SK-N-SH (cell line): ENCODE data around the gene TIAM2. TPM values are rescaled to one million over a fixed set of nuclear protein-coding genes. Genes with fewer than 3 reads are reported as not detected.
"Not testable (repeated sequence)": the region's sequence is repeated elsewhere in the genome, so short reads cannot be mapped to it uniquely, and the experiment has no call there.

Experiments used
- CTCF ChIA-PET: fragments of 300-600, 350-600 bp; formaldehyde crosslinking; extraction: SDS; loops from one replicate; lab custom pipeline; 2021; lab: Yijun Ruan, JAX
- POLR2A ChIA-PET: fragments of 350-600 bp; sonication (Branson Sonifier 250); formaldehyde crosslinking; extraction: SDS; loops from one replicate; lab custom pipeline; 2020; ENCODE audit warnings: antibody characterized with exemption, inconsistent platforms; lab: Yijun Ruan, JAX
- DNase-seq: peaks from one replicate; pipeline ENCODE4 v3.0.0; 2012
- H2AFZ ChIP-seq: fragments of 200-600 bp; sonication (generic); 2 replicates; pipeline ENCODE4 v1.8.1; 2016; ENCODE audit warnings: antibody characterized with exemption, mild to moderate bottlenecking, low read depth
- H3F3A ChIP-seq: fragments of 200-600 bp; sonication (generic); replicated peaks from 2 replicates; pipeline ENCODE3; 2016; ENCODE audit warnings: antibody characterized with exemption, mild to moderate bottlenecking; ENCODE audit not compliant: insufficient read depth
- H3K27ac ChIP-seq, 2 experiments: fragments of 200-500 bp in 1 of 2; fragments of 200-600 bp in 1 of 2; sonication (Bioruptor generic) in 1 of 2; sonication (generic), shearing (Covaris generic) in 1 of 2; 2 replicates each; pipeline versions ENCODE4 v1.5.1 to v1.6.1; 2014 to 2016; ENCODE audit warnings: low read depth in 2 of 2, inconsistent platforms in 1 of 2, low read length in 1 of 2, mild to moderate bottlenecking in 1 of 2, mixed read lengths in 1 of 2
- H3K27me3 ChIP-seq: fragments of 200-600 bp; sonication (generic), shearing (Covaris generic); 2 replicates; pipeline ENCODE4 v1.6.1; 2016; ENCODE audit warnings: mixed run types; ENCODE audit not compliant: insufficient read depth
- H3K36me3 ChIP-seq, 2 experiments: fragments of 200-500 bp in 1 of 2; fragments of 200-600 bp in 1 of 2; sonication (Bioruptor generic) in 1 of 2; sonication (generic) in 1 of 2; replicated peaks in 1 of 2; 2 replicates each; pipeline versions ENCODE3 to v1.5.1; 2014 to 2016; ENCODE audit warnings: low read length in 1 of 2, mild to moderate bottlenecking in 1 of 2; ENCODE audit not compliant: insufficient read depth in 2 of 2, control insufficient read depth in 1 of 2
- H3K4me1 ChIP-seq, 2 experiments: fragments of 200-500 bp in 1 of 2; fragments of 200-600 bp in 1 of 2; sonication (Bioruptor generic) in 1 of 2; sonication (generic), shearing (Covaris generic) in 1 of 2; 2 replicates each; pipeline versions ENCODE4 v1.5.1 to v1.6.1; 2014 to 2016; ENCODE audit warnings: low read depth in 1 of 2, low read length in 1 of 2, mixed run types in 1 of 2; ENCODE audit not compliant: insufficient read depth in 2 of 2, control insufficient read depth in 1 of 2
- H3K4me2 ChIP-seq: fragments of 200-600 bp; sonication (generic), shearing (Covaris generic); 2 replicates; pipeline ENCODE4 v1.6.1; 2017; ENCODE audit warnings: mixed run types
- H3K4me3 ChIP-seq, 2 experiments: fragments of 200-500 bp in 1 of 2; fragments of 200-600 bp in 1 of 2; sonication (Bioruptor generic) in 1 of 2; sonication (generic), shearing (Covaris generic) in 1 of 2; 2 replicates each; pipeline versions ENCODE4 v1.5.1 to v1.8.1; 2014 to 2016; ENCODE audit warnings: low read depth in 2 of 2, inconsistent platforms in 1 of 2, low read length in 1 of 2, mild to moderate bottlenecking in 1 of 2, mixed read lengths in 1 of 2, moderate library complexity in 1 of 2
- H3K79me2 ChIP-seq: fragments of 200-600 bp; sonication (generic); 2 replicates; pipeline ENCODE4 v1.8.1; 2017; ENCODE audit warnings: mild to moderate bottlenecking; ENCODE audit not compliant: insufficient read depth
- H3K9ac ChIP-seq: fragments of 200-600 bp; sonication (generic); 2 replicates; pipeline ENCODE4 v1.6.1; 2017; ENCODE audit warnings: mixed run types
- H3K9me2 ChIP-seq: fragments of 200-600 bp; sonication (generic); 2 replicates; pipeline ENCODE4 v1.6.1; 2017; ENCODE audit warnings: mixed run types
- H3K9me3 ChIP-seq: fragments of 200-600 bp; sonication (generic); 2 replicates; pipeline ENCODE4 v1.6.1; 2017; ENCODE audit warnings: mixed run types, mild to moderate bottlenecking, moderate library complexity
- H4K20me1 ChIP-seq: fragments of 200-600 bp; sonication (generic); 2 replicates; pipeline ENCODE4 v1.6.1; 2017; ENCODE audit warnings: mild to moderate bottlenecking, mixed run types; ENCODE audit not compliant: insufficient read depth
- FOSL2 ChIP-seq: IDR thresholded peaks from 2 replicates; pipeline ENCODE4 v1.4.0; 2012; ENCODE audit warnings: low read depth, mild to moderate bottlenecking, moderate library complexity, borderline replicate concordance
- FOXM1 ChIP-seq: IDR thresholded peaks from 2 replicates; pipeline ENCODE4 v1.4.0; 2012; ENCODE audit warnings: low read depth, mild to moderate bottlenecking
- JUND ChIP-seq: IDR thresholded peaks from 2 replicates; pipeline ENCODE4 v1.4.0; 2012
- NFIC ChIP-seq: IDR thresholded peaks from 2 replicates; pipeline ENCODE4 v1.4.0; 2012; ENCODE audit warnings: borderline replicate concordance
- NRF1 ChIP-seq: IDR thresholded peaks from 2 replicates; pipeline ENCODE4 v1.6.1; 2012; ENCODE audit warnings: low read depth, mild to moderate bottlenecking, low read length
- POLR2AphosphoS5 ChIP-seq: IDR thresholded peaks from 2 replicates; pipeline ENCODE4 v1.6.1; 2012; ENCODE audit warnings: low read depth, low read length
- RCOR1 ChIP-seq: fragments of 150-350 bp; IDR thresholded peaks from 2 replicates; pipeline ENCODE4 v1.6.1; 2017; ENCODE audit warnings: antibody characterized with exemption, low read length
- SMC3 ChIP-seq: IDR thresholded peaks from 2 replicates; pipeline ENCODE4 v1.6.1; 2012; ENCODE audit warnings: low read depth, low read length, improper control_type of control experiment
- WGBS: methylation state at CpG from one replicate; pipeline ENCODE4 v1.1.6; 2017; ENCODE audit warnings: low lambda C conversion rate; 5-methylcytosine and 5-hydroxymethylcytosine counted together
- polyA plus RNA-seq, 3 experiments: library from polyadenylated mRNA; depleted of rRNA; stranded (reverse); fragments of >200 nt; gene quantifications; 2 replicates each; pipeline ENCODE4 v1.2.3, GENCODE V29; 2012

Gene TIAM2
- polyA plus RNA-seq, 1 of the 3 experiments (the other 2 are of a cell fraction) = 13.6 TPM

GRCh38 chr6:154960854-154961530 lies 34.1 kb upstream of the TIAM2 start:
- TF ChIP-seq NRF1 = no peak
- TF ChIP-seq FOXM1 = no peak
- Histone ChIP-seq H3K36me3 (no peaks in the 10 kb centered on the region), H3K4me2 (no peak overlapping the region), H2AFZ (no peak overlapping the region), H3K4me1 (no peaks in the 10 kb centered on the region), H3K4me3 (no peak overlapping the region), H3F3A (peaks cover 6% of the 10 kb centered on the region), H3K79me2 (no peaks in the 10 kb centered on the region), H3K9ac (no peak overlapping the region), H3K9me3 (no peaks in the 10 kb centered on the region), H3K9me2 (no peaks in the 10 kb centered on the region), H3K27ac (no peak overlapping the region), H4K20me1 (no peaks in the 10 kb centered on the region), H3K27me3 (no peaks in the 10 kb centered on the region)
- DNase-seq = no peak
- ChIA-PET POLR2A (no interaction called here), CTCF (no interaction called here)
- 83% methylated on average over 6 of the region's 6 CpGs for WGBS

DNA sequence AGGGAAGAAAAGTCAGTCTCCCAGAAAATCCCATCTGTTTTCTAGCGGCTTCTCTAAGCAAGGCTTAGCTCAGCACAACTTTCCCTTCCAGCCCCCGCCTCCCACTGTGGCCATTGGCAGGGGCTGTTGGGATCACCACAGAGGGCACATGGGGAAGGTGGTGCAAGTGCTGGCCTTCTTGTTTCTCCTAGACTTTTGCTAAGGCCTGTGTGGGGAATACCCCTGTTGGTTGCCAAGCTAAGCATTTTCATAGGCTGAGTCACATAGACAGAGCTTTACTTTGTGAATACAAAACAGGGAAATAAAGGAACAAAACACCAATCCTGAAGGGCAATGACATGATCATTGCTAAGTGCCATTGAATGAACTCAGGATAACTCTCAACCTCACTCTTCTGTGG lies 32.4 kb upstream of the TIAM2 start:
- H3K79me2 ChIP-seq = no peaks in the 10 kb centered on the region
- H3K9me3 ChIP-seq = no peaks in the 10 kb centered on the region
- no peak overlapping the region for H3K4me3 ChIP-seq
- no peaks in the 10 kb centered on the region for H3K36me3 ChIP-seq
- no peaks in the 10 kb centered on the region for H3K9me2 ChIP-seq
- H3K4me1 ChIP-seq = no peaks in the 10 kb centered on the region
- TF ChIP-seq NFIC (peak; percentile 43; the same call in 1 of the 2 replicates), FOSL2 (peak; percentile 57; the same call in 1 of the 2 replicates), SMC3 (no peak), JUND (peak; percentile 33; the same call in 1 of the 2 replicates), POLR2AphosphoS5 (no peak), RCOR1 (no peak)
- ChIA-PET CTCF (interaction anchor here (1.5 kb wide), 1 partner anchor 287 kb away, joined by 4 read pairs; no protein-coding TSS in a partner anchor), POLR2A (no interaction called here)
- no peak overlapping the region for H3K4me2 ChIP-seq
- peak overlapping the region in 1 of 2 experiments; percentile 41; a peak in 2 of 4 replicates for H3K27ac ChIP-seq
- no peaks in the 10 kb centered on the region for H4K20me1 ChIP-seq
- no peaks in the 10 kb centered on the region for H3K27me3 ChIP-seq
- 98% methylated on average over 2 of the region's 2 CpGs for WGBS
- H3F3A ChIP-seq = peaks cover 6% of the 10 kb centered on the region
- no peak overlapping the region for H2AFZ ChIP-seq
- DNase-seq = no peak
- H3K9ac ChIP-seq = no peak overlapping the region

DNA sequence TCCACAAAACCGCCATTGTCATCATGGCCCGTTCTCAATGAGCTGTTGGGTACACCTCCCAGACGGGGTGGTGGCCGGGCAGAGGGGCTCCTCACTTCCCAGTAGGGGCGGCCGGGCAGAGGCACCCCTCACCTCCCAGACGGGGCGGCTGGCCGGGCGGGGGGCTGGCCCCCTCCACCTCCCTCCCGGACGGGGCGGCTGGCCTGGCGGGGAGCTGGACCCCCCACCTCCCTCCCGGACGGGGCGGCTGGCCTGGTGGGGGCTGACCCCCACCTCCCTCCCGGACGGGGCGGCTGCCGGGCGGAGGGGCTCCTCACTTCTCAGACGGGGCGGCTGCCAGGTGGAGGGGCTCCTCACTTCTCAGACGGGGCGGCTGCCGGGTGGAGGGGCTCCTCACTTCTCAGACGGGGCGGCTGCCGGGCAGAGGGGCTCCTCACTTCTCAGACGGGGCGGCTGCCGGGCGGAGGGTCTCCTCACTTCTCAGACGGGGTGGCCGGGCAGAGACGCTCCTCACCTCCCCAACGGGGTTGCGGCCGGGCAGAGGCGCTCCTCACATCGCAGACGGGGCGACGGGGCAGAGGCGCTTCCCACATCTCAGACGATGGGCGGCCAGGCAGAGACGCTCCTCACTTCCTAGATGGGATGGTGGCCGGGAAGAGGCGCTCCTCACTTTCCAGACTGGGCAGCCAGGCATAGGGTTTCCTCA lies 28.9 kb upstream of the TIAM2 start:
- POLR2A ChIA-PET, H3K4me1 ChIP-seq, H3K4me2 ChIP-seq, H2AFZ ChIP-seq, H3K9me2 ChIP-seq, H3F3A ChIP-seq, H3K79me2 ChIP-seq, H3K9me3 ChIP-seq, H3K36me3 ChIP-seq, H3K9ac ChIP-seq, DNase-seq, H3K27me3 ChIP-seq, H3K27ac ChIP-seq, CTCF ChIA-PET, H4K20me1 ChIP-seq, H3K4me3 ChIP-seq: not testable (repeated sequence)
- WGBS = 97% methylated on average over 17 of the region's 51 CpGs
